Muscle of leg (tissue), 11 donors: ENCODE measurements around the gene DHDH. TPM values are rescaled to one million over a fixed set of nuclear protein-coding genes. Genes with fewer than 3 reads are reported as not detected.

Source experiments
- DNase-seq: peaks from one replicate; pipeline ENCODE4 v3.0.0; 2013
- H3K27ac ChIP-seq: one replicate; pipeline ENCODE4 v1.5.1; 2013; ENCODE audit warnings: mild to moderate bottlenecking, low read length, control low read depth
- H3K27me3 ChIP-seq: one replicate; pipeline ENCODE4 v1.6.1; 2013; ENCODE audit warnings: low read length; ENCODE audit not compliant: control insufficient read depth, insufficient read depth
- H3K36me3 ChIP-seq: one replicate; pipeline ENCODE4 v1.6.1; 2013; ENCODE audit warnings: low read length; ENCODE audit not compliant: control insufficient read depth, insufficient read depth
- H3K4me1 ChIP-seq: one replicate; pipeline ENCODE4 v1.6.1; 2013; ENCODE audit warnings: low read length; ENCODE audit not compliant: control insufficient read depth, insufficient read depth
- H3K4me3 ChIP-seq: one replicate; pipeline ENCODE4 v1.5.1; 2013; ENCODE audit warnings: low read length, control low read depth
- H3K9me3 ChIP-seq: replicated peaks from 2 replicates; pipeline ENCODE4 v1.6.1; 2013; ENCODE audit warnings: low read depth, low read length; ENCODE audit not compliant: control insufficient read depth
- WGBS: methylation state at CpG from one replicate; pipeline ENCODE4 v1.1.5; 2013; ENCODE audit warnings: missing lambda C conversion rate; ENCODE audit not compliant: insufficient coverage; 5-methylcytosine and 5-hydroxymethylcytosine counted together
- polyA plus RNA-seq, 8 donors: library from polyadenylated mRNA; unstranded; fragments of 120-200 nt; gene quantifications; one replicate each; pipeline versions ENCODE4 v1.2.1 to v1.2.3, GENCODE V29; 2013; ENCODE audit warnings: inconsistent platforms in 1 of 8, low replicate concordance in 1 of 8; ENCODE audit not compliant: insufficient read length in 8 of 8, insufficient read depth in 1 of 8
- total RNA-seq: library from RNA; stranded (reverse); fragments of 120-200 nt; gene quantifications from one replicate; pipeline ENCODE4 v1.2.4, GENCODE V29; 2013

Gene DHDH
- total and polyA plus RNA-seq, 9 donors = 0.20 to 1.9 (median 0.40) TPM

- Histone ChIP-seq H3K36me3 (no peaks in the 10 kb centered on the region), H3K4me3 (no peak overlapping the region), H3K4me1 (peaks cover 7% of the 10 kb centered on the region), H3K27ac (no peak overlapping the region), H3K27me3 (peaks cover 2% of the 10 kb centered on the region), H3K9me3 (peaks cover 11% of the 10 kb centered on the region)
- no peak for DNase-seq
- WGBS = 74% methylated on average over 4 of the region's 5 CpGs
Observed at GRCh38 chr19:48945415-48945814, 11.9 kb downstream of the DHDH start.

GRCh38 chr19:48945817-48946216 lies 12.3 kb downstream of the DHDH start:
- H3K4me1 ChIP-seq = peaks cover 7% of the 10 kb centered on the region
- no peak for DNase-seq
- H3K27ac ChIP-seq = no peak overlapping the region
- WGBS = 86% methylated on average over 1 of the region's 2 CpGs
- peaks cover 2% of the 10 kb centered on the region for H3K27me3 ChIP-seq
- H3K4me3 ChIP-seq = no peak overlapping the region
- H3K36me3 ChIP-seq = no peaks in the 10 kb centered on the region
- H3K9me3 ChIP-seq = peaks cover 9% of the 10 kb centered on the region

GRCh38 chr19:48946463-48947257 lies 13.2 kb downstream of the DHDH start:
- peaks cover 7% of the 10 kb centered on the region for H3K4me1 ChIP-seq
- no peak overlapping the region for H3K4me3 ChIP-seq
- no peak overlapping the region for H3K27ac ChIP-seq
- WGBS = 55% methylated on average over 9 of the region's 9 CpGs
- no peaks in the 10 kb centered on the region for H3K36me3 ChIP-seq
- H3K9me3 ChIP-seq = peaks cover 3% of the 10 kb centered on the region
- H3K27me3 ChIP-seq = no peaks in the 10 kb centered on the region
- peak; percentile 46 for DNase-seq

DNA sequence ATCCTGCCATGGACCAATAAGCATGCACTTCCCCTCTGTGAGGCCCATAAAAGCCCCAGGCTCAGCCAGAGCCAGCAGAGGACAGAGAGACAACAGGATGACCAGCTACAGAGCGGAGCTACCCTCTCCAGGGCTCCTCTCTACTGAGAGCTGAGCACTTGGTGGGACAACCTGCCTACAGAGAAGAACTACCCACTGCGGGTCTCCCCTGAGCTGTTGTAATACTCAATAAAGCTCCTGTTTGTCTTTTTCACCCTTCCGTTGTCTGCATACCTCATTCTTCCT lies 13.7 kb downstream of the DHDH start:
- 90% methylated on average over 2 of the region's 3 CpGs for WGBS
- H3K4me1 ChIP-seq = peaks cover 7% of the 10 kb centered on the region
- no peak overlapping the region for H3K27ac ChIP-seq
- no peaks in the 10 kb centered on the region for H3K27me3 ChIP-seq
- no peak overlapping the region for H3K4me3 ChIP-seq
- H3K36me3 ChIP-seq = no peaks in the 10 kb centered on the region
- no peak for DNase-seq
- H3K9me3 ChIP-seq = peaks cover 3% of the 10 kb centered on the region

DNA sequence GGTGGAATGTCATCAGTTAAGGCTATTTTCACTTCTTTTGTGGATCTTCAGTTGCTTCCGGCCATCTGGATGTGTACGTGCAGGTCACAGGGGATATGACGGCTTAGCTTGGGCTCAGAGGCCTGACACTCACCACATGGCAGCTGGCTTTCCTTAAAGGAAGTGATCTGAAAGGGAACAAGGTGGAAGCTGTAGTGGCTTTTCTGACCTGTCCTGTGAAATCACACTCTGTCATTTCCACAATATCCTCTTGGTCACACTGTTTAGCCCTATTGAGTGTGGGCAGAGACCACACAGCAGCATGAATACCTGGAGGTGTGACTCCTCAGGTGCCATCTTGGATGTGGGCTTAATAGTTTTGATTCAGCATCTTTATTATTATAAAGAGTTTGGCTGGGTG lies 16.7 kb downstream of the DHDH start:
- H3K27ac ChIP-seq = peak overlapping the region; percentile 55
- H3K9me3 ChIP-seq = peaks cover 3% of the 10 kb centered on the region
- 6% methylated on average over 3 of the region's 3 CpGs for WGBS
- no peaks in the 10 kb centered on the region for H3K27me3 ChIP-seq
- peak; percentile 67 for DNase-seq
- peaks cover 16% of the 10 kb centered on the region for H3K4me1 ChIP-seq
- H3K36me3 ChIP-seq = no peaks in the 10 kb centered on the region
- no peak overlapping the region for H3K4me3 ChIP-seq

- no peaks in the 10 kb centered on the region for H3K36me3 ChIP-seq
- H3K4me3 ChIP-seq = no peak overlapping the region
- 96% methylated on average over 4 of the region's 9 CpGs for WGBS
- no peak for DNase-seq
- no peaks in the 10 kb centered on the region for H3K27me3 ChIP-seq
- peaks cover 3% of the 10 kb centered on the region for H3K9me3 ChIP-seq
- peak overlapping the region; percentile 55 for H3K27ac ChIP-seq
- peaks cover 24% of the 10 kb centered on the region for H3K4me1 ChIP-seq
Observed at GRCh38 chr19:48950830-48951519, 17.5 kb downstream of the DHDH start.

GRCh38 chr19:48953141-48953540 lies 19.6 kb downstream of the DHDH start:
- WGBS = 63% methylated on average over 4 of the region's 4 CpGs
- Histone ChIP-seq H3K4me1 (peaks cover 17% of the 10 kb centered on the region), H3K9me3 (no peaks in the 10 kb centered on the region), H3K4me3 (no peak overlapping the region), H3K27me3 (no peaks in the 10 kb centered on the region), H3K27ac (no peak overlapping the region), H3K36me3 (peaks cover 6% of the 10 kb centered on the region)
- peak; percentile 28 for DNase-seq

DNA sequence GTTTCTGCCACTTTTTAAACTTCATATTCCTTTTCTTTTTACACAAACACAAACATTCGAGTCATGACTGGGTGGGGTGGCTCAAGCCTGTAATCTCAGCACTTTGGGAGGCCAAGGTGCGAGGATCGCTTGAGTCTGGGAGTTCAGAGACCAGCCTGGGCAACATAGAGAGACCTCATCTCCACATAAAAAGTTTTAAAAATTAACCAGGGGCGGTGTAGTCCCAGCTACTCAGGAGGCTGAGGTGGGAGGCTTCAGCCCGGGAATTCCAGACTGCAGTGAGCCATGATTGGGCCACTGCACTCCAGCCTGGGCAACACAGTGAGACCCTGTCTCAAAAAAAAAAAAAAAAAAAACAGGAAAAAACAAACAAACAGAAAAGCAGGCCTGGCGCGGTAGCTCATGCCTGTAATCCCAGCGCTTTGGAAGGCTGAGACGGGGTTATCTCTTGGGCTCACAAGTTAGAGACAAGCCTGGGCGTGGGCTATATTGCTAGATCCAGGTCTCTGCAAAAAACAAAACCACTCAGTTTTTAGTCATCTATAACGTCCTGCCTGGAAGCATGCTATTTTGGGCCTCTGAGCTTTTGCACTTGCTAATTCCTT lies 20.6 kb downstream of the DHDH start:
- Histone ChIP-seq H3K4me1 (peaks cover 17% of the 10 kb centered on the region), H3K27ac (peak overlapping the region; percentile 86), H3K4me3 (peak overlapping the region; percentile 51), H3K9me3 (no peaks in the 10 kb centered on the region), H3K36me3 (peaks cover 6% of the 10 kb centered on the region), H3K27me3 (no peaks in the 10 kb centered on the region)
- 19% methylated on average over 5 of the region's 11 CpGs for WGBS
- no peak for DNase-seq

- Histone ChIP-seq H3K9me3 (no peaks in the 10 kb centered on the region), H3K27ac (peak within 1 kb of the TSS; percentile 86), H3K36me3 (peaks cover 6% of the 10 kb centered on the region), H3K4me3 (peak within 1 kb of the TSS; percentile 87), H3K27me3 (no peaks in the 10 kb centered on the region), H3K4me1 (peaks cover 17% of the 10 kb centered on the region)
- peak; percentile 98 for DNase-seq
- WGBS = under 1% methylated on average over 67 of the region's 71 CpGs
Observed at GRCh38 chr19:48954595-48955307, 21.3 kb downstream of the DHDH start, which contains the start of gene BAX. Gene BAX, plus strand, starts transcription at chr19:48954875. Its CDS starts 54 bp downstream, at chr19:48954929.
